ENCODE data around the gene CASK.
"Not testable (repeated sequence)": the region's sequence is repeated elsewhere in the genome, so short reads cannot be mapped to it uniquely, and the experiment has no call there.

Gene CASK

GRCh38 chrX:41688835-41689234 is 234.5 kb downstream of the CASK start, which contains the start of gene GPR34:
TSS of gene GPR34 (plus strand) at chrX:41688973. CDS start at chrX:41695634, 6,661 bp downstream.
- no peak for DNase-seq (ENCODE audit: low read depth)

- no peak for DNase-seq (ENCODE audit: low read depth)
Measured at GRCh38 chrX:41688156-41688555, 235.2 kb downstream of the CASK start.

- DNase-seq (ENCODE audit: low read depth) = no peak
Measured at GRCh38 chrX:41686788-41687187, 236.6 kb downstream of the CASK start.

GRCh38 chrX:41684940-41685339 is 238.4 kb downstream of the CASK start:
- no peak for DNase-seq (ENCODE audit: low read depth)

- DNase-seq (ENCODE audit: low read depth) = no peak
Measured at GRCh38 chrX:41684138-41684537, 239.2 kb downstream of the CASK start.

- DNase-seq (ENCODE audit: low read depth) = no peak
Measured at GRCh38 chrX:41677183-41678060, 245.9 kb downstream of the CASK start.

GRCh38 chrX:41676361-41676760 is 247.0 kb downstream of the CASK start:
- not testable (repeated sequence) for DNase-seq (ENCODE audit: low read depth)

GRCh38 chrX:41672643-41673042 is 250.7 kb downstream of the CASK start:
- DNase-seq (ENCODE audit: low read depth) = no peak

GRCh38 chrX:41671082-41671481 is 252.3 kb downstream of the CASK start:
- no peak for DNase-seq (ENCODE audit: low read depth)

- no peak for DNase-seq (ENCODE audit: low read depth)
Measured at GRCh38 chrX:41670112-41670511, 253.2 kb downstream of the CASK start.

- no peak for DNase-seq (ENCODE audit: low read depth)
Measured at GRCh38 chrX:41667631-41668030, 255.7 kb downstream of the CASK start.

- DNase-seq (ENCODE audit: low read depth) = no peak
Measured at GRCh38 chrX:41666251-41666650, 257.1 kb downstream of the CASK start.

- DNase-seq (ENCODE audit: low read depth) = no peak
Measured at GRCh38 chrX:41665686-41666085, 257.7 kb downstream of the CASK start.

- DNase-seq (ENCODE audit: low read depth) = no peak
Measured at GRCh38 chrX:41664908-41665307, 258.4 kb downstream of the CASK start.

GRCh38 chrX:41664375-41664901 is 258.9 kb downstream of the CASK start:
- no peak for DNase-seq (ENCODE audit: low read depth)

- DNase-seq (ENCODE audit: low read depth) = no peak
Measured at GRCh38 chrX:41661366-41662095, 261.8 kb downstream of the CASK start.

GRCh38 chrX:41655631-41656030 is 267.7 kb downstream of the CASK start:
- DNase-seq (ENCODE audit: low read depth) = no peak

- no peak for DNase-seq (ENCODE audit: low read depth)
Measured at GRCh38 chrX:41655101-41655500, 268.3 kb downstream of the CASK start.

GRCh38 chrX:41653125-41653524 is 270.2 kb downstream of the CASK start:
- DNase-seq (ENCODE audit: low read depth) = no peak

GRCh38 chrX:41646201-41646600 is 277.2 kb downstream of the CASK start:
- not testable (repeated sequence) for DNase-seq (ENCODE audit: low read depth)

GRCh38 chrX:41634284-41634683 is 289.1 kb downstream of the CASK start:
- no peak for DNase-seq (ENCODE audit: low read depth)

- no peak for DNase-seq (ENCODE audit: low read depth)
Measured at GRCh38 chrX:41630091-41630490, 293.3 kb downstream of the CASK start.

GRCh38 chrX:41629539-41629938 is 293.8 kb downstream of the CASK start:
- DNase-seq (ENCODE audit: low read depth) = no peak

Measured in HS-27A (cell line).